Left lung (tissue), 10 donors: ENCODE measurements around the gene LRRC8B. TPM values are rescaled to one million over a fixed set of nuclear protein-coding genes. Genes with fewer than 3 reads are reported as not detected.

Experiments
- ATAC-seq: fragments of 200-7000 bp; cut with Tn5 transposase; one replicate; pipeline ENCODE4 v1.9.1; 2020; ENCODE audit warnings: moderate library complexity
- DNase-seq, 4 donors: peaks; one replicate each; pipeline ENCODE4 v3.0.0-alpha.2; 2013 to 2020
- H3K27ac ChIP-seq, 2 donors: fragments of 200-600 bp; sonication (generic) in 1 of 2; one replicate each; pipeline versions ENCODE4 v1.5.0 to v1.8.0; 2020 to 2021
- H3K27me3 ChIP-seq, 2 donors: fragments of 200-600 bp; sonication (generic) in 1 of 2; one replicate each; pipeline versions ENCODE4 v1.5.0 to v1.8.0; 2020 to 2021
- H3K36me3 ChIP-seq, 2 donors: fragments of 200-600 bp; sonication (generic) in 1 of 2; one replicate each; pipeline versions ENCODE4 v1.5.0 to v1.8.0; 2020 to 2021
- H3K4me1 ChIP-seq, 2 donors: fragments of 200-600 bp; one replicate each; pipeline ENCODE4 v1.8.0; 2021
- H3K4me3 ChIP-seq, 2 donors: fragments of 200-600 bp; sonication (generic) in 1 of 2; one replicate each; pipeline versions ENCODE4 v1.5.0 to v1.8.0; 2020 to 2021; ENCODE audit warnings: mild to moderate bottlenecking in 1 of 2
- H3K9me3 ChIP-seq, 2 donors: fragments of 200-600 bp; sonication (generic) in 1 of 2; one replicate each; pipeline versions ENCODE4 v1.5.0 to v1.8.0; 2020 to 2021
- CTCF ChIP-seq, 2 donors: fragments of 200-600 bp; sonication (generic) in 1 of 2; IDR thresholded peaks; one replicate each; pipeline versions ENCODE4 v1.5.0 to v1.8.0; 2021; ENCODE audit warnings: antibody characterized with exemption in 2 of 2
- intact Hi-C, 2 donors: fragments of 100-400 bp; cut with DNase I; formaldehyde crosslinking; loops; one replicate each; pipeline versions ENCODE4 v1.11.2 to v1.14.2; 2022
- polyA plus RNA-seq, 6 donors: library from polyadenylated mRNA; unstranded; fragments of 120-200 nt; gene quantifications; one replicate each; pipeline ENCODE4 v1.2.1, GENCODE V29; 2013; ENCODE audit not compliant: insufficient read length in 6 of 6
- total RNA-seq, 2 donors: library from RNA; stranded (reverse); fragmentation: NEBNext Ultra II Directional; extraction: Animal tissue kit (Norgen Biotek cat#: 25700); gene quantifications; one replicate each; pipeline ENCODE4 v1.2.1, GENCODE V29; 2021
- donor health status: DM: no; HTN: yes; CAD: no.
- donor health status: DM: no; HTN: no; CAD: no.

The LRRC8B gene
- total and polyA plus RNA-seq, 8 donors = 8.9 to 22.5 (median 10.4) TPM

- no peak for TF ChIP-seq CTCF (IDR thresholded peaks at IDR 0.05)
- ATAC-seq = no peak
- intact Hi-C loops = no loop called here
- Histone ChIP-seq H3K27ac (no peak overlapping the region), H3K9me3 (no peaks in the 10 kb centered on the region), H3K27me3 (no peaks in the 10 kb centered on the region), H3K4me1 (no peaks in the 10 kb centered on the region), H3K36me3 (no peaks in the 10 kb centered on the region), H3K4me3 (no peak overlapping the region)
- no peak for DNase-seq
Observed at GRCh38 chr1:89599332-89599630, 74.7 kb downstream of the LRRC8B start.

GRCh38 chr1:89600451-89601224 is 76.0 kb downstream of the LRRC8B start:
- Histone ChIP-seq H3K27me3 (no peaks in the 10 kb centered on the region), H3K9me3 (no peaks in the 10 kb centered on the region), H3K4me1 (peaks cover 4% of the 10 kb centered on the region in 2 donors), H3K36me3 (no peaks in the 10 kb centered on the region), H3K27ac (no peak overlapping the region), H3K4me3 (no peak overlapping the region)
- ATAC-seq = no peak
- no peak for TF ChIP-seq CTCF (IDR thresholded peaks at IDR 0.05)
- no peak for DNase-seq
- intact Hi-C loops = loop anchor here in 1 of 2 donors (5.0 kb wide), 1 partner anchor 118 kb away; no protein-coding TSS in a partner anchor

GRCh38 chr1:89602871-89603404 is 78.3 kb downstream of the LRRC8B start:
- H3K27ac ChIP-seq = no peak overlapping the region
- H3K4me1 ChIP-seq = peaks cover 8 to 14% of the 10 kb centered on the region in 2 donors
- H3K36me3 ChIP-seq = no peaks in the 10 kb centered on the region
- no peak for DNase-seq
- no peak for ATAC-seq
- no peak for TF ChIP-seq CTCF (IDR thresholded peaks at IDR 0.05)
- no peaks in the 10 kb centered on the region for H3K27me3 ChIP-seq
- intact Hi-C loops = loop anchor here in 1 of 2 donors (5.0 kb wide), 1 partner anchor 121 kb away; no protein-coding TSS in a partner anchor
- H3K4me3 ChIP-seq = no peak overlapping the region
- no peaks in the 10 kb centered on the region for H3K9me3 ChIP-seq

- H3K27ac ChIP-seq = no peak overlapping the region
- no peaks in the 10 kb centered on the region for H3K9me3 ChIP-seq
- no peak for DNase-seq
- H3K36me3 ChIP-seq = no peaks in the 10 kb centered on the region
- H3K4me1 ChIP-seq = peaks cover 8 to 14% of the 10 kb centered on the region in 2 donors
- ATAC-seq = peak; percentile 15
- H3K4me3 ChIP-seq = no peak overlapping the region
- H3K27me3 ChIP-seq = no peaks in the 10 kb centered on the region
- intact Hi-C loops = loop anchor here in 1 of 2 donors (5.0 kb wide), 1 partner anchor 122 kb away; no protein-coding TSS in a partner anchor
- TF ChIP-seq CTCF (IDR thresholded peaks at IDR 0.05) = no peak
Observed at GRCh38 chr1:89603651-89604413, 79.2 kb downstream of the LRRC8B start.

GRCh38 chr1:89604414-89604735 is 79.7 kb downstream of the LRRC8B start:
- Histone ChIP-seq H3K4me1 (peaks cover 8 to 14% of the 10 kb centered on the region in 2 donors), H3K27me3 (no peaks in the 10 kb centered on the region), H3K9me3 (no peaks in the 10 kb centered on the region), H3K27ac (no peak overlapping the region), H3K36me3 (no peaks in the 10 kb centered on the region), H3K4me3 (no peak overlapping the region)
- intact Hi-C loops = loop anchor here in 1 of 2 donors (5.0 kb wide), 1 partner anchor 122 kb away; no protein-coding TSS in a partner anchor
- DNase-seq (no peak), ATAC-seq (no peak)
- no peak for TF ChIP-seq CTCF (IDR thresholded peaks at IDR 0.05)
